H1 (cell line): ENCODE results near the gene TBC1D16. TPM values are rescaled to one million over a fixed set of nuclear protein-coding genes. Genes with fewer than 3 reads are reported as not detected.

ENCODE experiments used
- CTCF ChIA-PET: fragments of 300-600 bp; sonication (Branson Sonifier 250); formaldehyde crosslinking; loops from one replicate; lab custom pipeline; 2021; ENCODE audit not compliant: partially characterized antibody; lab: Charles Lee
- POLR2A ChIA-PET: fragments of 300-600 bp; sonication (Branson Sonifier 250); formaldehyde crosslinking; loops from one replicate; lab custom pipeline; 2021; ENCODE audit warnings: inconsistent platforms; ENCODE audit not compliant: partially characterized antibody; lab: Charles Lee
- DNase-seq, 2 experiments: peaks; one replicate each; pipeline versions ENCODE4 v3.0.0 to v3.0.0-alpha.2; 2010 to 2022; ENCODE audit warnings: low spot score in 2 of 2, low read depth in 1 of 2, mixed read lengths in 1 of 2
- FAIRE-seq: peaks from 2 replicates; lab custom pipeline; 2011; peaks lifted over from hg19 to GRCh38; lab: Jason Lieb, UNC
- H2AFZ ChIP-seq: 2 replicates; pipeline ENCODE4 v1.8.1; 2012; ENCODE audit warnings: low read length, inconsistent platforms
- H2AK5ac ChIP-seq: 2 replicates; pipeline ENCODE4 v1.6.1; 2013; ENCODE audit warnings: low read depth, low read length
- H2BK120ac ChIP-seq: replicated peaks from 2 replicates; pipeline ENCODE3; 2013; ENCODE audit warnings: low read depth, low read length, inconsistent platforms
- H2BK12ac ChIP-seq: 2 replicates; pipeline ENCODE4 v1.6.1; 2013; ENCODE audit warnings: low read depth, low read length
- H2BK15ac ChIP-seq: 2 replicates; pipeline ENCODE4 v1.6.1; 2013; ENCODE audit warnings: low read length
- H2BK20ac ChIP-seq: 2 replicates; pipeline ENCODE4 v1.6.1; 2013; ENCODE audit warnings: low read length
- H2BK5ac ChIP-seq: 2 replicates; pipeline ENCODE4 v1.6.1; 2013; ENCODE audit warnings: low read depth, low read length
- H3K14ac ChIP-seq: 2 replicates; pipeline ENCODE4 v1.6.1; 2013; ENCODE audit warnings: inconsistent platforms; ENCODE audit not compliant: insufficient read length
- H3K18ac ChIP-seq: 2 replicates; pipeline ENCODE4 v1.6.1; 2013; ENCODE audit warnings: low read length; ENCODE audit errors: extremely low read depth
- H3K23ac ChIP-seq: 2 replicates; pipeline ENCODE4 v1.6.1; 2013; ENCODE audit warnings: inconsistent platforms; ENCODE audit not compliant: insufficient read length
- H3K23me2 ChIP-seq: 2 replicates; pipeline ENCODE4 v1.6.1; 2013; ENCODE audit warnings: low read depth, low read length
- H3K27ac ChIP-seq: 2 replicates; pipeline ENCODE4 v1.6.1; 2011; ENCODE audit warnings: low read depth, low read length, inconsistent platforms
- H3K27me3 ChIP-seq, 4 experiments: replicated peaks in 1 of 4; 1 replicate in 1 of 4; 2 replicates in 3 of 4; pipeline versions ENCODE4 v1.6.1 to v1.8.1; 2011 to 2013; ENCODE audit warnings: low read length in 3 of 4, mild to moderate bottlenecking in 3 of 4, inconsistent platforms in 2 of 4, mixed read lengths in 2 of 4, moderate library complexity in 1 of 4; ENCODE audit not compliant: control insufficient read depth in 3 of 4, insufficient read depth in 3 of 4; ENCODE audit errors: extremely low read depth in 1 of 4
- H3K36me3 ChIP-seq, 4 experiments: 2 replicates each; pipeline versions ENCODE4 v1.6.1 to v1.8.1; 2011 to 2013; ENCODE audit warnings: mild to moderate bottlenecking in 4 of 4, low read length in 3 of 4, moderate library complexity in 2 of 4, control low read depth in 1 of 4, inconsistent platforms in 1 of 4; ENCODE audit not compliant: insufficient read depth in 4 of 4, control insufficient read depth in 2 of 4
- H3K4ac ChIP-seq: replicated peaks from 2 replicates; pipeline ENCODE3; 2013; ENCODE audit warnings: low read length, low read depth, mixed read lengths, inconsistent platforms; ENCODE audit not compliant: insufficient read length
- H3K4me1 ChIP-seq, 4 experiments: replicated peaks in 1 of 4; 1 replicate in 1 of 4; 2 replicates in 3 of 4; pipeline versions ENCODE4 v1.6.1 to v1.8.1; 2011 to 2013; ENCODE audit warnings: low read length in 3 of 4, inconsistent platforms in 2 of 4, mixed read lengths in 1 of 4; ENCODE audit not compliant: insufficient read depth in 4 of 4, control insufficient read depth in 3 of 4
- H3K4me2 ChIP-seq, 2 experiments: 2 replicates each; pipeline versions ENCODE4 v1.6.1 to v1.8.1; 2011 to 2013; ENCODE audit warnings: low read depth in 2 of 2, low read length in 2 of 2, control low read depth in 1 of 2, inconsistent platforms in 1 of 2, mild to moderate bottlenecking in 1 of 2; ENCODE audit not compliant: insufficient read depth in 1 of 2
- H3K4me3 ChIP-seq, 4 experiments: fragments of 200-600, 300-600 bp in 1 of 4; sonication (generic), shearing (Covaris generic), sonication (Bioruptor Twin) in 1 of 4; 2 replicates each; pipeline versions ENCODE4 v1.5.1 to v1.8.1; 2011 to 2016; ENCODE audit warnings: low read length in 4 of 4, low read depth in 3 of 4, control low read depth in 2 of 4, inconsistent platforms in 2 of 4, mild to moderate bottlenecking in 2 of 4, mixed read lengths in 1 of 4, moderate library complexity in 1 of 4; ENCODE audit not compliant: insufficient read depth in 2 of 4; ENCODE audit errors: extremely low read depth in 1 of 4
- H3K56ac ChIP-seq: replicated peaks from 2 replicates; pipeline ENCODE3; 2013; ENCODE audit warnings: low read depth, mild to moderate bottlenecking, mixed read lengths, low read length, inconsistent platforms; ENCODE audit not compliant: insufficient read length
- H3K79me1 ChIP-seq: 2 replicates; pipeline ENCODE4 v1.6.1; 2013; ENCODE audit warnings: low read depth, low read length, control low read depth
- H3K79me2 ChIP-seq, 2 experiments: 2 replicates each; pipeline versions ENCODE4 v1.6.1 to v1.8.1; 2012 to 2013; ENCODE audit warnings: low read length in 2 of 2, mild to moderate bottlenecking in 2 of 2, inconsistent platforms in 1 of 2; ENCODE audit not compliant: insufficient read depth in 2 of 2, control insufficient read depth in 1 of 2
- H3K9ac ChIP-seq, 4 experiments: replicated peaks in 1 of 4; 1 replicate in 1 of 4; 2 replicates in 3 of 4; pipeline versions ENCODE4 v1.6.1 to v1.8.1; 2011 to 2013; ENCODE audit warnings: low read depth in 3 of 4, low read length in 3 of 4, control low read depth in 2 of 4, mild to moderate bottlenecking in 2 of 4, moderate library complexity in 2 of 4, inconsistent platforms in 1 of 4; ENCODE audit errors: extremely low read depth in 1 of 4
- H3K9me3 ChIP-seq, 2 experiments: 2 replicates each; pipeline versions ENCODE4 v1.6.1 to v1.8.1; 2012 to 2013; ENCODE audit warnings: mild to moderate bottlenecking in 2 of 2, moderate library complexity in 2 of 2, control low read depth in 1 of 2, inconsistent platforms in 1 of 2, low read depth in 1 of 2, low read length in 1 of 2, mixed read lengths in 1 of 2; ENCODE audit not compliant: insufficient read depth in 2 of 2
- H4K20me1 ChIP-seq, 2 experiments: replicated peaks in 1 of 2; 2 replicates each; pipeline versions ENCODE3 to v1.8.1; 2011 to 2013; ENCODE audit warnings: inconsistent platforms in 2 of 2, low read length in 2 of 2, mild to moderate bottlenecking in 1 of 2; ENCODE audit not compliant: insufficient read depth in 2 of 2, control insufficient read depth in 1 of 2
- H4K5ac ChIP-seq: 2 replicates; pipeline ENCODE4 v1.6.1; 2013; ENCODE audit warnings: low read length, low read depth, mixed read lengths, inconsistent platforms; ENCODE audit not compliant: insufficient read length
- H4K8ac ChIP-seq: 2 replicates; pipeline ENCODE4 v1.8.0; 2013; ENCODE audit warnings: mild to moderate bottlenecking, moderate library complexity, low read length, inconsistent platforms; ENCODE audit not compliant: insufficient read depth; ENCODE audit errors: extremely low read depth
- H4K91ac ChIP-seq: replicated peaks from 2 replicates; pipeline ENCODE3; 2013; ENCODE audit warnings: low read length, mixed read lengths, inconsistent platforms; ENCODE audit not compliant: insufficient read length
- EGR1 ChIP-seq: IDR thresholded peaks from 2 replicates; pipeline ENCODE4 v1.6.1; 2011; ENCODE audit warnings: low read depth, low read length, borderline replicate concordance
- JUND ChIP-seq: IDR thresholded peaks from 2 replicates; pipeline ENCODE4 v1.6.1; 2011; ENCODE audit warnings: mild to moderate bottlenecking, improper control_type of control experiment, low read length
- SIRT6 ChIP-seq: IDR thresholded peaks from one replicate; pipeline ENCODE4 v1.7.1; 2012; ENCODE audit warnings: low read length, inconsistent platforms
- SP2 ChIP-seq: IDR thresholded peaks from 2 replicates; pipeline ENCODE4 v1.6.1; 2012; ENCODE audit warnings: mild to moderate bottlenecking, low read length, inconsistent platforms
- WGBS, 2 experiments: shearing (Covaris generic) in 1 of 2; methylation state at CpG; one replicate each; pipeline versions ENCODE4 v1.1.6 to v1.1.7; 2013 to 2015; ENCODE audit warnings: low lambda C conversion rate in 2 of 2, mixed read lengths in 2 of 2, inconsistent platforms in 1 of 2, low coverage in 1 of 2, missing lambda C conversion rate in 1 of 2; ENCODE audit not compliant: insufficient replicate concordance in 2 of 2, insufficient coverage in 1 of 2, insufficient read length in 1 of 2; ENCODE audit errors: extremely low coverage in 1 of 2, missing lambda C conversion rate in 1 of 2; 5-methylcytosine and 5-hydroxymethylcytosine counted together
- polyA plus RNA-seq, 7 experiments: library from polyadenylated mRNA; depleted of rRNA in 3 of 7; stranded (reverse) in 5 of 7; unstranded in 2 of 7; fragments of >200 nt in 5 of 7; fragments of 200-250 nt in 2 of 7; gene quantifications; 1 replicate in 5 of 7; 2 replicates in 1 of 7; 4 replicates in 1 of 7; pipeline versions ENCODE4 v1.2.1 to v1.2.3, GENCODE V29; 2011 to 2013; ENCODE audit warnings: missing spikeins in 2 of 7, mixed read lengths in 2 of 7
- total RNA-seq: library from RNA; stranded (reverse); fragmentation: NEBNext Ultra II Directional; extraction: Animal tissue kit (Norgen Biotek cat#: 25700); gene quantifications from 2 replicates; pipeline ENCODE4 v1.2.1, GENCODE V29; 2021

Gene TBC1D16
- total and polyA plus RNA-seq, 2 of the 8 experiments (the other 6 are each of a cell fraction or from before 2014, with no cell fraction given): 21.1 to 109 TPM

DNA sequence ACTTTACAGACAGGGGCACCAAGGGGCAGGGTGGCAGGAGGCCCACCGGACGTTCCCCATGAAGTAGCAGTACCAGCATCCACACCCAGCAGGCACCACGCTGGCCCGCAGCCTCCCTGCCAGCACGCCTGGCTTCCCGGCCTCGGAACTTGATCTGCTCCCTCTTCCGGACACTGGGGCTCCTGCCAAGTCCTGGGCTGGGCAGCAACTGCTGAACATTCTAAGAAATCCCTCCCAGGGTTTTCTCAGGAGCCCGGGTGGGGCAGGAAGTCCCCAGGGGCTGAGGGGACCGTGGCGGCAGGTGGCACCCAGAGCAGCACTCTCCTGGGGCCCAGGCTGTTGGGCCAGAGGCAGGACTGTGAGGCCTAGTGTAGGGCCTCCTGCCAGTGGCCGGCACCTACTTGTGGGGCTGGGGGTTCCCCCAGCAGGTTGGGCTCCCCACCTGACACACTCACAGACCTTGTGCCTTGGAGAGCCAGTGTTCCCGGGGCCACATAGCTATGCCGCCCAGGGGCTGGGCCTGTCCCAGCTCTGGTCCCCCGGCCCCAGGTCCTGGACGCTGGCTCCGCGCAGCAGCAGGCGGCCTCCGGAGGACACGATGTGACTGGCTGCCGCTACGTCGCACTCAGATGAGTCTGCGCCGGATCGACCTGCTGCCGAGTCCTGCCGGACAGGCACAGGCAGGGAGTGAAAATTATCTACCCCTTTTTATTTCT, 110.3 kb downstream of the TBC1D16 start:
- Histone ChIP-seq H3K4me2 (no peak overlapping the region), H2BK15ac (no peak overlapping the region; the same call in 1 of the 2 replicates), H3K4me1 (peaks cover 0 to 17% (median 9%) of the 10 kb centered on the region in 4 experiments; a peak in 2 of 7 replicates), H2BK120ac (no peak overlapping the region), H2BK12ac (0 out of 2 replicates have a peak overlapping the region, but pooled peaks have one; percentile 68), H4K5ac (no peak overlapping the region), H3K36me3 (no peaks in the 10 kb centered on the region), H2BK5ac (no peak overlapping the region), H3K23ac (no peak overlapping the region), H2BK20ac (0 out of 2 replicates have a peak overlapping the region, but pooled peaks have one; percentile 56), H4K20me1 (peaks cover 0 to 1% of the 10 kb centered on the region in 2 experiments), H3K56ac (no peak overlapping the region), H3K27ac (no peak overlapping the region), H3K14ac (no peak overlapping the region), H4K91ac (peak overlapping the region; percentile 7), H3K4ac (no peak overlapping the region), H3K18ac (no peak overlapping the region; the same call in 1 of the 2 replicates), H3K79me1 (no peaks in the 10 kb centered on the region), H3K4me3 (no peak overlapping the region), H3K27me3 (peaks cover 0 to 16% (median 1%) of the 10 kb centered on the region in 4 experiments; a peak in 2 of 7 replicates), H3K9me3 (no peaks in the 10 kb centered on the region), H3K23me2 (peaks cover 2% of the 10 kb centered on the region; the same call in 1 of the 2 replicates), H2AK5ac (no peak overlapping the region), H2AFZ (no peak overlapping the region), H4K8ac (no peak overlapping the region), H3K9ac (no peak overlapping the region), H3K79me2 (no peaks in the 10 kb centered on the region)
- no peak for TF ChIP-seq JUND
- TF ChIP-seq EGR1: no peak
- TF ChIP-seq SP2: no peak
- TF ChIP-seq SIRT6: no peak
- ChIA-PET CTCF (interaction anchor here (0.8 to 14.0 kb wide), 12 partner anchors 9 to 1177 kb away, joined by 3 to 181 read pairs (median 4); partner anchors contain the start of gene CBX4), POLR2A (interaction anchor here (0.6 to 1.4 kb wide), 3 partner anchors 11 to 114 kb away, joined by 3 read pairs; no protein-coding TSS in a partner anchor)
- FAIRE-seq: no peak
- 83% methylated on average over 29 of the region's 29 CpGs; no CpG with 5 or more reads in 1 of the 2 experiments for WGBS, 2 experiments
- no peak for DNase-seq
